ENCODE measurements around the gene FAM171A1.
A peak's percentile ranks its signal among the peaks of the same experiment; 100 is the strongest.

FAM171A1 gene

GRCh38 chr10:15331461-15331860 lies 39.6 kb downstream of the FAM171A1 start:
- Mint-ChIP-seq H3K27ac (peak overlapping the region in 2 of 3 experiments; percentile 49 to 72), H3K9me3 (no peaks in the 10 kb centered on the region)

GRCh38 chr10:15329437-15329836 lies 41.7 kb downstream of the FAM171A1 start:
- Mint-ChIP-seq H3K4me3 (no peak overlapping the region), H3K4me1 (peaks cover 25% of the 10 kb centered on the region), H3K27me3 (ENCODE audit: low read depth) (no peaks in the 10 kb centered on the region), H3K27ac (peak overlapping the region; percentile 18 to 65 (median 59)), H3K36me3 (ENCODE audit: low read depth) (peaks cover 5% of the 10 kb centered on the region), H3K9me3 (no peaks in the 10 kb centered on the region)
- TF ChIP-seq, protein P1, sequence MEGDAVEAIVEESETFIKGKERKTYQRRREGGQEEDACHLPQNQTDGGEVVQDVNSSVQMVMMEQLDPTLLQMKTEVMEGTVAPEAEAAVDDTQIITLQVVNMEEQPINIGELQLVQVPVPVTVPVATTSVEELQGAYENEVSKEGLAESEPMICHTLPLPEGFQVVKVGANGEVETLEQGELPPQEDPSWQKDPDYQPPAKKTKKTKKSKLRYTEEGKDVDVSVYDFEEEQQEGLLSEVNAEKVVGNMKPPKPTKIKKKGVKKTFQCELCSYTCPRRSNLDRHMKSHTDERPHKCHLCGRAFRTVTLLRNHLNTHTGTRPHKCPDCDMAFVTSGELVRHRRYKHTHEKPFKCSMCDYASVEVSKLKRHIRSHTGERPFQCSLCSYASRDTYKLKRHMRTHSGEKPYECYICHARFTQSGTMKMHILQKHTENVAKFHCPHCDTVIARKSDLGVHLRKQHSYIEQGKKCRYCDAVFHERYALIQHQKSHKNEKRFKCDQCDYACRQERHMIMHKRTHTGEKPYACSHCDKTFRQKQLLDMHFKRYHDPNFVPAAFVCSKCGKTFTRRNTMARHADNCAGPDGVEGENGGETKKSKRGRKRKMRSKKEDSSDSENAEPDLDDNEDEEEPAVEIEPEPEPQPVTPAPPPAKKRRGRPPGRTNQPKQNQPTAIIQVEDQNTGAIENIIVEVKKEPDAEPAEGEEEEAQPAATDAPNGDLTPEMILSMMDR (IDR thresholded peaks at IDR 0.05; ENCODE audit: unreplicated experiment in 3 of 3): no peak

More at GRCh38 chr10:15331461-15331860, 39.6 kb downstream of the FAM171A1 start:
- no peaks in the 10 kb centered on the region for H3K27me3 Mint-ChIP-seq (ENCODE audit: low read depth)
- peaks cover 5% of the 10 kb centered on the region for H3K36me3 Mint-ChIP-seq (ENCODE audit: low read depth)
- TF ChIP-seq, protein P1 (IDR thresholded peaks at IDR 0.05; ENCODE audit: unreplicated experiment in 3 of 3): no peak
- no peak overlapping the region for H3K4me3 Mint-ChIP-seq
- peaks cover 28% of the 10 kb centered on the region for H3K4me1 Mint-ChIP-seq

DNA sequence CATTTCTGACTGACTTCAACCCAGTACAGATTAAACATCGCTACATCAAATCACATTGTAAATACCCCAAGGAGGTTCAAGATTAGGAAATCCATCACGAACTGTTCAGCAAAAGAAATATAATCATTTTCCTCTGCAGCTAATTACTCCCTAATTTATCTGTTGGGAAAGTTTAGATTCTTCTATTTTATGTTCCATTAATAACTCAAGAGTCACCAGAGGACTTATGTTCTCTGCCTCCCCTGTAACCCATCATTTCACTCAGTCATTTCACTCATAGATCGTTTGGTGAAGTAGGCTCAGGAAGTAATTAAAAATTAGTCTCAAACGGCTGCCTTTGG lies 45.2 kb downstream of the FAM171A1 start:
- TF ChIP-seq, protein P1 (IDR thresholded peaks at IDR 0.05; ENCODE audit: unreplicated experiment in 3 of 3): no peak
- Mint-ChIP-seq H3K27ac (peak overlapping the region; percentile 41 to 76 (median 64)), H3K4me1 (peaks cover 39% of the 10 kb centered on the region), H3K4me3 (peak overlapping the region in 1 of 3 experiments; percentile 5), H3K9me3 (no peaks in the 10 kb centered on the region), H3K27me3 (ENCODE audit: low read depth) (no peaks in the 10 kb centered on the region), H3K36me3 (ENCODE audit: low read depth) (peaks cover 6% of the 10 kb centered on the region)

- peak overlapping the region; percentile 64 to 76 (median 70) for H3K27ac Mint-ChIP-seq
- H3K36me3 Mint-ChIP-seq (ENCODE audit: low read depth): peaks cover 11% of the 10 kb centered on the region
- peak overlapping the region in 1 of 3 experiments; percentile 5 for H3K4me3 Mint-ChIP-seq
- H3K9me3 Mint-ChIP-seq: no peaks in the 10 kb centered on the region
- H3K4me1 Mint-ChIP-seq: peaks cover 44% of the 10 kb centered on the region
- H3K27me3 Mint-ChIP-seq (ENCODE audit: low read depth): no peaks in the 10 kb centered on the region
- TF ChIP-seq, protein P1 (IDR thresholded peaks at IDR 0.05; ENCODE audit: unreplicated experiment in 3 of 3): no peak
These were observed 45.7 kb downstream of the FAM171A1 start for GRCh38 chr10:15325243-15325943.

- TF ChIP-seq, protein P1 (IDR thresholded peaks at IDR 0.05; ENCODE audit: unreplicated experiment in 3 of 3): no peak
- H3K36me3 Mint-ChIP-seq (ENCODE audit: low read depth): peaks cover 11% of the 10 kb centered on the region
- H3K4me3 Mint-ChIP-seq: no peak overlapping the region
- peaks cover 49% of the 10 kb centered on the region for H3K4me1 Mint-ChIP-seq
- no peaks in the 10 kb centered on the region for H3K27me3 Mint-ChIP-seq (ENCODE audit: low read depth)
- H3K9me3 Mint-ChIP-seq: no peaks in the 10 kb centered on the region
- peak overlapping the region; percentile 47 to 76 (median 70) for H3K27ac Mint-ChIP-seq
These were observed 46.5 kb downstream of the FAM171A1 start for GRCh38 chr10:15324611-15325010.

- H3K27me3 Mint-ChIP-seq (ENCODE audit: low read depth): no peaks in the 10 kb centered on the region
These were observed 47.0 kb downstream of the FAM171A1 start for GRCh38 chr10:15324113-15324512.

More at GRCh38 chr10:15324113-15324512, 47.0 kb downstream of the FAM171A1 start:
- Mint-ChIP-seq H3K9me3 (no peaks in the 10 kb centered on the region), H3K4me1 (peaks cover 49% of the 10 kb centered on the region), H3K36me3 (ENCODE audit: low read depth) (peaks cover 11% of the 10 kb centered on the region), H3K27ac (peak overlapping the region; percentile 47 to 76 (median 70)), H3K4me3 (no peak overlapping the region)
- TF ChIP-seq, protein P1 (IDR thresholded peaks at IDR 0.05; ENCODE audit: unreplicated experiment in 3 of 3): no peak

Measured in nephron (organoid).